ENCODE results near the gene ARHGAP6. TPM values are rescaled to one million over a fixed set of nuclear protein-coding genes. Genes with fewer than 3 reads are reported as not detected.

Gene ARHGAP6
- total and polyA plus RNA-seq, 9 of the 15 experiments (the other 6 are each of a cell fraction or from before 2014, with no cell fraction given): 12.5 to 63.6 (median 41.8) TPM

- TF ChIP-seq CREB3L1 (IDR thresholded peaks at IDR 0.05; ENCODE audit: borderline replicate concordance, low read depth) (no peak), GATAD2A (IDR thresholded peaks at IDR 0.05) (no peak)
These were observed 17.3 kb upstream of the ARHGAP6 start (continued) for GRCh38 chrX:11683057-11683456.

- H4K20me1 ChIP-seq (replicated peaks; ENCODE audit: control insufficient read depth, insufficient read depth, low read length): no peaks in the 10 kb centered on the region
- no peak overlapping the region for H3K4me2 ChIP-seq (ENCODE audit: insufficient read depth, low read length)
- no peaks in the 10 kb centered on the region for H3K36me3 ChIP-seq (ENCODE audit: control insufficient read depth, insufficient read depth, low read length)
- H3K4me3 ChIP-seq: no peak overlapping the region
- no peaks in the 10 kb centered on the region for H3K4me1 ChIP-seq (replicated peaks in 1 of 2; ENCODE audit: control insufficient read depth in 2 of 2, insufficient read depth in 2 of 2, low read length in 2 of 2)
- ChIA-PET POLR2A (no interaction called here), CTCF (ENCODE audit: low intra/inter-chr PET ratio) (interaction anchor here (1.6 kb wide), 1 partner anchor 145 kb away, joined by 4 read pairs; no protein-coding TSS in a partner anchor)
- H3K79me2 ChIP-seq (ENCODE audit: control insufficient read depth, insufficient read depth, low read length): no peaks in the 10 kb centered on the region
- ATAC-seq (no peak), DNase-seq (ENCODE audit: extremely low read depth in 1 of 4, low spot score in 3 of 4) (no peak), FAIRE-seq (no peak)
- H2AFZ ChIP-seq (ENCODE audit: low read depth, low read length): no peak overlapping the region
- TF ChIP-seq FIP1L1 (IDR thresholded peaks at IDR 0.05; ENCODE audit: low read depth, low read length, poor library complexity, severe bottlenecking): no peak
- no peaks in the 10 kb centered on the region for H3K27me3 ChIP-seq (ENCODE audit: control insufficient read depth in 2 of 2, insufficient read depth in 2 of 2, low read length in 2 of 2)
- BruUV-seq (replicated peaks): no TSS peak
- H3K9me3 ChIP-seq (replicated peaks; ENCODE audit: control insufficient read depth, insufficient read depth, low read depth, low read length): no peaks in the 10 kb centered on the region
- WGBS (ENCODE audit: insufficient coverage, low coverage, missing lambda C conversion rate): 2% methylated on average over 5 of the region's 5 CpGs
- H3K27ac ChIP-seq (ENCODE audit: extremely low read depth, low read depth, low read length): no peak overlapping the region
- no peak overlapping the region for H3K9ac ChIP-seq (ENCODE audit: insufficient read depth in 1 of 2, low read depth in 2 of 2, low read length in 2 of 2)
- no peaks in the 10 kb centered on the region for H3K9me1 ChIP-seq (ENCODE audit: control insufficient read depth, insufficient read depth, low read length)
- in situ Hi-C loops (cut with MboI) (no loop called here), intact Hi-C loops (cut with micrococcal nuclease) (no loop called here)
These were observed 12.4 kb upstream of the ARHGAP6 start for GRCh38 chrX:11678158-11678557.
